SK-N-MC (cell line): ENCODE measurements around the gene TSBP1.
"Not testable (repeated sequence)": the region's sequence is repeated elsewhere in the genome, so short reads cannot be mapped to it uniquely, and the experiment has no call there.

ENCODE experiments used
- DNase-seq: peaks from one replicate; pipeline ENCODE4 v3.0.0-alpha.2; 2011; ENCODE audit warnings: low read depth, low spot score
- H3K27ac ChIP-seq: fragments of 200-600 bp; sonication (generic); 2 replicates; pipeline ENCODE4 v1.5.1; 2016; ENCODE audit warnings: mixed run types
- H3K36me3 ChIP-seq: fragments of 200-600 bp; sonication (generic); 2 replicates; pipeline ENCODE4 v1.6.1; 2017; ENCODE audit warnings: antibody characterized with exemption, low read length, mixed read lengths; ENCODE audit not compliant: insufficient read depth
- H3K4me3 ChIP-seq: fragments of 200-600 bp; sonication (generic); 2 replicates; pipeline ENCODE4 v1.5.1; 2016
- H3K9ac ChIP-seq: fragments of 200-600 bp; sonication (generic); 2 replicates; pipeline ENCODE4 v1.8.0; 2017; ENCODE audit warnings: mixed run types, mixed read lengths; ENCODE audit not compliant: insufficient read length
- H3K9me3 ChIP-seq: fragments of 200-600 bp; sonication (generic); 2 replicates; pipeline ENCODE4 v1.6.1; 2017; ENCODE audit warnings: low read depth, mild to moderate bottlenecking, antibody characterized with exemption, low read length, moderate library complexity, mixed read lengths
- EZH2 ChIP-seq: fragments of 200-600 bp; sonication (generic); IDR thresholded peaks from one replicate; pipeline ENCODE4 v1.6.1; 2017; ENCODE audit warnings: antibody characterized with exemption
- FOXP2 ChIP-seq: optimal IDR thresholded peaks from 2 replicates; pipeline ENCODE3; 2011; ENCODE audit warnings: mild to moderate bottlenecking, moderate library complexity; ENCODE audit not compliant: insufficient read depth; ENCODE audit errors: extremely low read length, control extremely low read depth
- POLR2AphosphoS5 ChIP-seq: IDR thresholded peaks from 2 replicates; pipeline ENCODE4 v1.6.1; 2012; ENCODE audit warnings: mild to moderate bottlenecking, low read depth, low read length, borderline replicate concordance

The TSBP1 gene

DNA sequence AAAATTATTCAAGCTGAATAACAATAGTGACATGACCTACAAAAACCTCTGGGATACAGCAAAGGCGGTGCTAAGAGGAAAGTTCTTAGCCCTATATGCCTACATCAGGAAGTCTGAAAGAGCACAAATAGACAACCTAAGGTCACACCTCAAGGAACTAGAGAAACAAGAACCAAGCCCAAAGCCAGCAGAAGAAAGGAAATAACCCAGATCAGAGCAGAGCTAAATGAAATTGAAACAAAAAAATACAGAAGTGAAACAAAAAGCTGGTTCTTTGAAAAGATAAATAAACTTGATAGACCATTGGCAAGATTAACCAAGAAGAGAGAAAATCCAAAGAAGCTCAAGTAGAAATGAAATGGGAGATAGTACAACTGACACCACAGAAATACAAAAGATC, 100.3 kb downstream of the TSBP1 start:
- TF ChIP-seq EZH2, result no peak
- TF ChIP-seq FOXP2, result no peak
- Histone ChIP-seq H3K36me3 (no peaks in the 10 kb centered on the region), H3K4me3 (no peak overlapping the region), H3K9ac (no peak overlapping the region), H3K9me3 (no peaks in the 10 kb centered on the region), H3K27ac (no peak overlapping the region)
- no peak for DNase-seq

DNA sequence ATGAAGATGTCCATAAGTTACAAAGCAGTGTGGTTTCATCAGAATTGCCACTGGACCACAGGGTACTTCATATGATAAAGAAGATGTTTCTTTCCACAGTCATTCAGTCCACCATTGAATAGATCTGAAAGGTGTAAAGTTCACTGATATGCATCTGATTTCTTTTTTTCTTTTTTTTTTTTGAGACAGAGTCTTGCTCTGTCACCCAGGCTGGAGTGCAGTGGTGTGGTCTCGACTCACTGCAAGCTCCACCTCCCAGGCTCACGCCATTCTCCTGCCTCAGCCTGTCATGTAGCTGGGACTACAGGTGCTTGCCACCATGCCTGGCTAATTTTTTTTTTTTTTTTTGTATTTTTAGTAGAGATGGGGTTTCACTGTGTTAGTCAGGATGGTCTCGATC, 103.2 kb downstream of the TSBP1 start:
- DNase-seq, H3K36me3 ChIP-seq, H3K9me3 ChIP-seq, H3K9ac ChIP-seq, H3K27ac ChIP-seq, H3K4me3 ChIP-seq: not testable (repeated sequence)

DNA sequence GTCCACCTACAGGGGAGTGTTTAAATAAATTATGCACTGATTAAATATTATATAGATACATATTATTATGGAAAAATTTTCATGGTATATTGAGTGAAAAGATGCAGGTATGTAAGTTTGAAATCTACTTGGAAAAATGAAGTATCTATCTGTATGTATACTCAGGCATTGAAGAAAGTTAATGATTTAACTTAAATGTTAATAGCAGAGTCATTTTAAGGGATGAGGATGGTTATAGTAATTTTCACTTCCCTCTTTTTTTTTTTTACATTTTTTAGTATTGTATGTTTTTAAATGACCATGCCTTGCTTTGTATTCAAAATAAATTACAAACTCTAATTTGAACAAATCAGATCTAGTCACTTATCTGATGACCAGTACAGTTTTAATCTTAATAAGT, 104.7 kb downstream of the TSBP1 start:
- DNase-seq, result no peak
- Histone ChIP-seq H3K9ac (no peak overlapping the region), H3K27ac (no peak overlapping the region), H3K4me3 (no peak overlapping the region), H3K36me3 (no peaks in the 10 kb centered on the region), H3K9me3 (no peaks in the 10 kb centered on the region)
- TF ChIP-seq EZH2, result no peak
- TF ChIP-seq POLR2AphosphoS5, result no peak
- TF ChIP-seq FOXP2, result no peak

DNA sequence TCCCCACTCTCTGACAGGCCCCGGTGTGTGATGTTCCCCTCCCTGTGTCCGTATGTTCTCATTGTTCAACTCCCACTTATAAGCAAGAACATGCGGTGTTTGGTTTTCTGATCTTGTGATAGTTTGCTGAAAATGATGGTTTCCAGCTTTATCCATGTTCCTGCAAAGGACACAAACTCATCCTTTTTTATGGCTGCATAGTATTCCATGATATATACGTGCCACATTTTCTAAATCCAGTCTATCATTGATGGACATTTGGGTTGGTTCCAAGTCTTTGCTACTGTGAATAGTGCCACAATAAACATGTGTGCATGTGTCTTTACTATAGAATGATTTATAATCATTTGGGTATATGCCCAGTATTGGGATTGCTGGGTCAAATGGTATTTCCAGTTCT, 114.4 kb downstream of the TSBP1 start:
- not testable (repeated sequence) for H3K9ac ChIP-seq, H3K36me3 ChIP-seq, H3K27ac ChIP-seq, H3K9me3 ChIP-seq, H3K4me3 ChIP-seq, DNase-seq

DNA sequence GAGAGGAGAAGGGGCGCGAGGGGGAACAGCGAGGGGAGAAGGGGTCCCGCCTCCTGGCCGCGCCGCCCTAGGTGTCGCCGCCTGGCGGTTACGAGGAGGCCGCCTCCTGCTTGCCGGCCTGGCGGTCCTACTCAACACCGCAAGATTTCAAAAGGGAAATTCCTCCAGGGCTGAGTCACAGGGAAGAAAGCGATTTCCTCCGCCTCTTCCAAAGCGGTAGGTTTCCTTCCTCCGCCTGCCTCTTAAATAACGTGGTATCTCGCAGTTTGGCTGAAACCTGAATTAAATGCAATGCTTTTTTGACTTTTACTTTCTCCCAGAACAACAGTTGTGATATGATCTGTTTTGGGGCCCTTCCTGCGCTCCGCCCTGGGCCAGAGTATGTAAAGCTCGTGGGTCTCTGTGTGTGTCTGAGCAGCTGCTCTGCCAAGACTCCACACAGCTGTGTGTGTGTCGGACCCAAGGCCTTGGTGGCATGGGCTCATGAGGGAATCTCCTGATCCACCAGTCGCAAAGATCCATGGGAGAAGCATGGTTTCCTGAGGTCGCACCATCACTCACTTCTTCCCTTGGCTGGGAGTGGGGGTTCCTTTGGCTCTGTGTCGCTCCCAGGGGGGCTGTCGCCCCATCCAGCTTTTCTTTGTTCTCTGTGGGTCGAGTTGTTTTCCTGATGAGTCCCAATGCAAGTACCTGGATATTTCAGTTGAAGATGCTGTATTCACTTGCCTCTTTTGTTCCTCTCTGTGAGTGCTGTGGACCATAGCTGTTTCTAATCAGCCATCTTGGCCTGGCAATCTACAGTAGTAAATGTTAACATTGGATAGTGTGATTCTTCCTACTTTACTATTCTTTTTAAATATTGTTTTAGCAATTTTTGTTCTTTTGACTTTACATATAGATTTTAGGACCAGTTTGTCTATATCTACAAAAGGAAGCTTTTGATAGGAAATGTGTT, 116.2 kb downstream of the TSBP1 start:
- Histone ChIP-seq H3K4me3 (no peak overlapping the region), H3K36me3 (no peaks in the 10 kb centered on the region), H3K9me3 (no peaks in the 10 kb centered on the region), H3K9ac (no peak overlapping the region), H3K27ac (no peak overlapping the region)
- TF ChIP-seq EZH2 (no peak), POLR2AphosphoS5 (no peak; the same call in 1 of the 2 replicates), FOXP2 (no peak)
- DNase-seq, result no peak

DNA sequence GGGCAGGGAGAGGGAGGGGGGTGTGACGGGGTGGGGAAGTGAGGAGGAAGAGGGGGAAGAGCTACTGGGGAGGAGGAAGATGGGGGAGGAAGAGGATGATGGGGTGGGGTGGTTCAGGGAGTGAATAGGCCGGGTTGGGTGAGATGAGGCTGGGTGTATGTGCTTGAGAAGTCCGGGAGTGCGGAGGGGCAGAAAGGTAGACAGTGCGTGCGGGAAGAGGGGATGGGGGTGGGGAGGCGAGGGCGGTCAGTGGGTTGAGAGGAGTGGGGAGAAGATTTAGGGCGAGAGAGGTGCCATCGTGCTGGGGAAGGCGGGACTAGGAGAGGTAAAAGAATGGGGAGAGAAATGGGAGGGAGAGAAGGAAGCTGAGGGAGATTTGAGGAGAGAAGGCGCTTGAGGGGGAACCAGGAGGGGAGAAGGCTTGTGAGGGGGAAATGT, 116.9 kb downstream of the TSBP1 start:
- Histone ChIP-seq H3K36me3 (no peaks in the 10 kb centered on the region), H3K9ac (no peak overlapping the region), H3K27ac (no peak overlapping the region), H3K9me3 (no peaks in the 10 kb centered on the region), H3K4me3 (no peak overlapping the region)
- DNase-seq, result no peak
- TF ChIP-seq EZH2, result no peak
- TF ChIP-seq FOXP2, result no peak
- TF ChIP-seq POLR2AphosphoS5, result no peak

DNA sequence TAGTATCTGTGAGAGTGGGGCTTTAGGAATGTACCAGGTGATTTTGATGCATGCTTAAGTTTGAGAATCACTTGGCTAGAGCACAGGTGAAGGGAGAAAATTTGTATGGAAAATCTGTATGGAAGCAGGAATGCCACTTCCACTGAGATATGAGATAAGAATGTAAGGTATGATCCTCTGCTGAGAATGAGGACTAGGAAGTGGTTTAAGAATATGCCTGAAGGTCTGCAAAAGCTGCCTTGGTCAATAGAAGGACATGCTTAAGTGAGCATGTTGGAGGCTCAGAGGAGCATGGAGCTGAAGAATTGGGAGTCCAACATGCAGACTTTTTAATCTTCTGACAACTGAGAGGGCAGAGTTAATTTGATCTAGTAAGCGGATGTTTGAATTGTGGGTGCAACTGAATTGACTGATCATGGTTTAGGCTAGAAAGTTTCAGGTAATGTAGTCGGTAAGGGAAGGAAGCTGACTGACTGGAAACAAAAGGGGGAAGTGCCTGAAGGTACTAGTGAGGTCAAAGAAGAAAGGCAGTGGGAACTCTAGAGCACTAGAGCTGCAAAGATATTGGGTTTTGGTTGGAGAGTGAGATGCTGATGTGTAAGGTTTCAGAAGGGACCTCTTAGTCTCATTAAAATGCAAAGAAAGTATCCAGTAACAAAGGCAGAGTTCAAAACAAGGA, 119.2 kb downstream of the TSBP1 start:
- no peak overlapping the region for H3K27ac ChIP-seq

DNA sequence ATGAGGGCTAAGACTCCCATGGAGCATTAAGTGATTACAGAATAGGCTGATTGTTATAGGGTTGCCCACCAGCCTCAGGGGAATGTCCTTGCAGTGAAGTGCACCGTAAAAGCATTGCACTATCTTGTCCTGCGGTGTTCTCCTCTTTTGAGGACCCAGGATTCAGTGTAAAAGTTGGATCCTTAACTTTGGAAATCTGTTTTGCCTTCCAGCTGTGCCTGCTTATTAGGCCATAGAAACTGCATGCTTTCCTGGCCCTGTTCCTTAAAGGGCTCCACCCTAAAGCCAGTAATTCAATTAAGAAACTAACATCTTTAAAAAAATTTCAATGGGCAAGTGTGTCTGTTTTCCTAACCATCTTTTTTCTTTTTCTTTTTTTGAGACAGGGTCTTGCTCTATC, 122.4 kb downstream of the TSBP1 start:
- Histone ChIP-seq H3K27ac (no peak overlapping the region), H3K9me3 (no peaks in the 10 kb centered on the region), H3K9ac (no peak overlapping the region), H3K4me3 (no peak overlapping the region), H3K36me3 (no peaks in the 10 kb centered on the region)
- TF ChIP-seq FOXP2, result no peak
- TF ChIP-seq POLR2AphosphoS5, result no peak
- TF ChIP-seq EZH2, result no peak
- DNase-seq, result no peak

More for the DNA sequence above, 119.2 kb downstream of the TSBP1 start:
- no peak overlapping the region for H3K9ac ChIP-seq
- H3K9me3 ChIP-seq, result no peaks in the 10 kb centered on the region
- H3K4me3 ChIP-seq, result no peak overlapping the region
- no peak for DNase-seq
- H3K36me3 ChIP-seq, result no peaks in the 10 kb centered on the region
- no peak for TF ChIP-seq POLR2AphosphoS5
- TF ChIP-seq FOXP2, result no peak
- TF ChIP-seq EZH2, result no peak

DNA sequence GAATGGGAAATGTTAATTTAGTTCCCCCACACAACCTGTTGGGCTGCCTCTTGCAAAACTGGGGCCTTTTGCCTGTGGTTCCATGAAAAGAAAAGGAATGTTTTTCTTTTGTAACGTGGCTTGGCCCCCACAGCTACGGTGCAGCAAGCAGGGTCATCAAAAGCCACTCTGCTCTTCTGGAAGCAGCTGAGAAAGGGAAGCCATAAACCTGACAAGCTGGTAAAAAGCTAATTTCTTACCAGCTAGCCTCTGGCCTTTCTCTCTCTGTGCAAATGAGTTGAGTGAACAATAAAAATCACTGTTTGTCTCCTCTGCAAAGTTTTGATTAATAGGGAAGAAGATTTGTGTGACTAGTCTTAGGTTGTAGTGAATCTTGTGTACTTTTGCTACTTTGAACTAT, 124.3 kb downstream of the TSBP1 start:
- DNase-seq, result no peak

More for the DNA sequence above, 124.3 kb downstream of the TSBP1 start:
- no peak overlapping the region for H3K4me3 ChIP-seq
- no peak overlapping the region for H3K27ac ChIP-seq
- TF ChIP-seq FOXP2 (no peak), EZH2 (no peak), POLR2AphosphoS5 (no peak)
- no peaks in the 10 kb centered on the region for H3K9me3 ChIP-seq
- H3K9ac ChIP-seq, result no peak overlapping the region
- H3K36me3 ChIP-seq, result no peaks in the 10 kb centered on the region
